Erythroblast (primary cell): ENCODE data around the gene TF.

Experiments
- GATA1 ChIP-seq: IDR thresholded peaks from 2 replicates; pipeline ENCODE4 v1.6.1; 2011; ENCODE audit warnings: low read depth, mild to moderate bottlenecking, control low read depth, low read length, moderate library complexity
- POLR2A ChIP-seq: IDR thresholded peaks from 2 replicates; pipeline ENCODE4 v1.6.1; 2011; ENCODE audit warnings: mild to moderate bottlenecking, low read length

- TF ChIP-seq POLR2A (no peak), GATA1 (no peak)
Observed at GRCh38 chr3:133830071-133830470, 83.9 kb downstream of the TF start.
